CD4-positive, alpha-beta T cell treated with Interleukin-17A for 1 hour (primary cell): ENCODE measurements around the gene ATR.

Source experiments
- DNase-seq: peaks from one replicate; pipeline ENCODE4 v3.0.0-alpha.2; 2020

Gene ATR

GRCh38 chr3:142507241-142507640, 71.3 kb downstream of the ATR start:
- no peak for DNase-seq

- DNase-seq: no peak
These were observed 76.1 kb downstream of the ATR start for GRCh38 chr3:142502187-142502985.

- no peak for DNase-seq
These were observed 77.3 kb downstream of the ATR start for GRCh38 chr3:142501004-142501926.

- DNase-seq: no peak
These were observed 78.3 kb downstream of the ATR start for GRCh38 chr3:142500211-142500610.

- DNase-seq: no peak
These were observed 79.9 kb downstream of the ATR start for GRCh38 chr3:142498397-142499180.

- no peak for DNase-seq
These were observed 80.8 kb downstream of the ATR start for GRCh38 chr3:142497729-142498128.

- DNase-seq: no peak
These were observed 83.4 kb downstream of the ATR start for GRCh38 chr3:142495103-142495502.

- DNase-seq: no peak
These were observed 86.3 kb downstream of the ATR start for GRCh38 chr3:142492184-142492583.

- DNase-seq: no peak
These were observed 88.8 kb downstream of the ATR start for GRCh38 chr3:142489572-142490323.

- no peak for DNase-seq
These were observed 93.6 kb downstream of the ATR start for GRCh38 chr3:142484912-142485435.

- DNase-seq: no peak
These were observed 97.3 kb downstream of the ATR start for GRCh38 chr3:142481196-142481595.

GRCh38 chr3:142470826-142471225, 107.7 kb downstream of the ATR start:
- no peak for DNase-seq

- no peak for DNase-seq
These were observed 110.1 kb downstream of the ATR start for GRCh38 chr3:142468456-142468855.

- no peak for DNase-seq
These were observed 110.8 kb downstream of the ATR start for GRCh38 chr3:142467768-142468167.

- DNase-seq: no peak
These were observed 117.8 kb downstream of the ATR start for GRCh38 chr3:142460689-142461088.

- DNase-seq: no peak
These were observed 118.6 kb downstream of the ATR start for GRCh38 chr3:142459929-142460328.

GRCh38 chr3:142459096-142459495, 119.4 kb downstream of the ATR start:
- DNase-seq: no peak

- no peak for DNase-seq
These were observed 127.7 kb downstream of the ATR start for GRCh38 chr3:142450881-142451280.

- DNase-seq: no peak
These were observed 128.3 kb downstream of the ATR start for GRCh38 chr3:142450189-142450588.

GRCh38 chr3:142447852-142448823, 130.4 kb downstream of the ATR start, which contains the start of gene XRN1:
TSS of gene XRN1 (minus strand) at chr3:142448037. CDS start at chr3:142447944, 93 bp downstream.
- peak; percentile 96 for DNase-seq
